ENCODE measurements around the gene NLRP13.

Gene NLRP13

DNA sequence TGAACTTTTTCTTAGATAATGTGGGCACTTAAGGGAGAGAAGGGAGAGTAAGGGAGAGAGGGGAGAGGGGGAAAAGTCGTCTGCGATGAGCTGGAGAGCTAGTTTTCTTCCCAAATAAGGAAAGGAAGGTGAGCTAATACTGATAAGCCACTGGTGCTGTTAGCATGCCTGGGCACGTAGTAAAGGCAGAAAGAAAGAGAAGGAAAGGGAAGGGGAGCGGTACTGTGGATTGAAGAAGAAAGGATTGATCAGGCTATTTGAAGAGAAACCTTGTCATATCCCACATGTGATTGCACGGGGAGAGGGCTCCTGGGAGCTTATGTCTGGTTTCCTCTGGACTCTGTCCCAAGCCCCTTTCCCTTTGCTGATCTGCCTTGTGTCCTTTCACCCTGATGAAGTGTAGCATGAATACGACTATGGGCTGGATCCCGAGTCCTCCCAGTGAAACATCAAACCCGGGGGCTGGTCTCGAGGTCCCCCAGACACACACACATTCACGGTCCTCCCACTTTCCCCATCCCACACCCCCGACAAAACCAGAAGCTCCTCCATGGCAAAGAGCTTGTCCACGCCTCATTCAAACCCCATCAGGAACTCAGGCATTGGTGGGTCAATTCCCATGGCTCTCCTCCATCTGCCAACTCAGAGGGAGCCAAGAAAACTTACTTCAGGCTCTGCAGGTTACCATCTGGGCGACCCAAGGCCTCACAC, 30.6 kb downstream of the NLRP13 start:
- no peak for DNase-seq (ENCODE audit: low read depth in 2 of 2)

- no peak for DNase-seq (ENCODE audit: low read depth in 2 of 2)
These were observed 33.2 kb downstream of the NLRP13 start for GRCh38 chr19:55898911-55899310.

- DNase-seq (ENCODE audit: low read depth in 2 of 2), result no peak
These were observed 49.5 kb downstream of the NLRP13 start for GRCh38 chr19:55882626-55883025.

GRCh38 chr19:55877211-55877610, 54.9 kb downstream of the NLRP13 start:
- DNase-seq (ENCODE audit: low read depth in 2 of 2), result no peak

DNA sequence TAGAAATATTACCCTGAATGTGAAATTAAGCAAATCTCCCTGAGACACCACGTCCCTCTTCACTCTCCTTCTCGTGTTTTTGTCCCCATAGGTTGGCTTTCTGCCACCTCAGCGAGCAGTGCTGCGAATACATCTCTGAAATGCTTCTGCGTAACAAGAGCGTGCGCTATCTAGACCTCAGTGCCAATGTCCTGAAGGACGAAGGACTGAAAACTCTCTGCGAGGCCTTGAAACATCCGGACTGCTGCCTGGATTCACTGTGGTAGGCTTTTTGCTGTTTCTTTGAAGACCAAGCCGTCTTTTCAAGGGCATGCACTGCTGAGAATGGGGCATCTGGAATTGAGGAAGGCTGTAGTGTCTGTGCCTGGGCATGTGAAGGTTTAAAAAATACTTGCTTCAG, 61.4 kb downstream of the NLRP13 start:
- DNase-seq (ENCODE audit: low read depth in 2 of 2), result no peak

- no peak for DNase-seq (ENCODE audit: low read depth in 2 of 2)
These were observed 65.0 kb downstream of the NLRP13 start for GRCh38 chr19:55867101-55867500.

DNA sequence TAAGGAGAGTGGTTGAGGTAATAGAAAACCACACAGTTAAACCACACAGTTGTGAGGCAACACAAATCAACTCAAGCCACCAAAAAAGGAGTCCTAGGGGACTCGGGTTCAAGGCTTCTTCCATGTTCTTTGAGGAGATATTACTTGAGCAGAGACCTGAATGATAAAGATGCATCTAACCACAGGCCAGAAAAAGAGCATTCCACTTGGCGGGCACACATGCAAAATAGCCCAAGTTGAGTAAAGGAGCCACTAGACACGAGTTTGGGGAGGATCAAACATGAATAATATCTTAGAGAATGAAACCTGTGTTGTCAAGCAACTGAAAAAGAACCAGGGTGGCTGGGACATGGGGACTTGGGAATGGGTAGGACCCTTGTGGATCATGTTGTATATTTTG, 65.6 kb downstream of the NLRP13 start:
- no peak for DNase-seq (ENCODE audit: low read depth in 2 of 2)

DNA sequence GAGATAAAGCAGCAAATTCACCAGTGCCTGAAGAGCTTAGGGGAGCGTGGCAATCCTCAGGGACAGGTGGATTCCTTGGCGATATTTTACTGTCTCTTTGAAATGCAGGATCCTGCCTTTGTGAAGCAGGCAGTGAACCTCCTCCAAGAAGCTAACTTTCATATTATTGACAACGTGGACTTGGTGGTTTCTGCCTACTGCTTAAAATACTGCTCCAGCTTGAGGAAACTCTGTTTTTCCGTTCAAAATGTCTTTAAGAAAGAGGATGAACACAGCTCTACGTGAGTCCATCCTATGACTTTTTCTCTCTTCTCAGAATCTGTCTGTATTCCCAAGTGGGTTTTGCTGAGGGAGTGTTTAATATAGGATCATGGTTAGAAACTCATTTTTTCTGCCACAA, 73.2 kb downstream of the NLRP13 start:
- DNase-seq (ENCODE audit: low read depth in 2 of 2), result no peak

GRCh38 chr19:55858401-55858800, 73.7 kb downstream of the NLRP13 start:
- DNase-seq (ENCODE audit: low read depth in 2 of 2), result no peak

- DNase-seq (ENCODE audit: low read depth in 2 of 2), result no peak
These were observed 74.2 kb downstream of the NLRP13 start for GRCh38 chr19:55857974-55858373.

DNA sequence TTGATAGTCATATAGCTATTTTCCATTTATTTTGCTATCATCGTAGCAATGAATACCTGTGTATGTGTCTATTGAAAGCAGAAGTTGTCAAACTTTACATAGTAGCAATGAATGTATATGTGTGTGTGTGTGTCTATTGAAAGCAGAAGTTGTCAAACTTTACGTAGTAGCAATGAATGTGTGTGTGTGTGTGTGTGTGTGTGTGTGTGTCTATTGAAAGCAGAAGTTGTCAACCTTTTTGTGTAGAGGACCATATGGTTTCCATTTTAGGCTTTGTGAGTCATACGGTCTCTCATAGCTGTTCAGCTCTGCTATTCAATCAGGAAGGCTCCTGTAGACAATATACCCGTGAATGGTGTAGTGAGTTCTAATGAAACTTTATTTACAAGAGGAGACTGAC, 75.0 kb downstream of the NLRP13 start:
- DNase-seq (ENCODE audit: low read depth in 2 of 2), result no peak

GRCh38 chr19:55855160-55855559, 77.0 kb downstream of the NLRP13 start:
- no peak for DNase-seq (ENCODE audit: low read depth in 2 of 2)
